ENCODE results near the gene PI4K2A.

GRCh38 chr10:97718659-97719142 is 78.2 kb downstream of the PI4K2A start:
- TF ChIP-seq POLR2A (IDR thresholded peaks at IDR 0.05): no peak
- TF ChIP-seq CTCF (IDR thresholded peaks at IDR 0.05): no peak

Measured in breast epithelium (tissue), 3 donors.